ENCODE results near the gene NXPH2.

GRCh38 chr2:138691667-138692066, 88.5 kb downstream of the NXPH2 start:
- no peak for TF ChIP-seq POLR2A (IDR thresholded peaks at IDR 0.05; ENCODE audit: low read depth, low read length)
- TF ChIP-seq POLR2AphosphoS5 (IDR thresholded peaks at IDR 0.05; ENCODE audit: low read depth, low read length) = no peak
